ENCODE results near the gene ALDH8A1. TPM values are rescaled to one million over a fixed set of nuclear protein-coding genes. Genes with fewer than 3 reads are reported as not detected.

The ALDH8A1 gene
- total and polyA plus RNA-seq, 10 of the 15 experiments (the other 5 are each of a cell fraction or from before 2014, with no cell fraction given): 0.13 to 1.8 (median 0.62) TPM; not detected in 3

GRCh38 chr6:134925800-134926199 lies 24.1 kb downstream of the ALDH8A1 start:
- Histone ChIP-seq H3K4me3 (no peak overlapping the region), H3K27ac (ENCODE audit: control insufficient read depth, insufficient read depth) (no peak overlapping the region), H3K4me2 (ENCODE audit: control insufficient read depth, insufficient read depth) (no peak overlapping the region), H3K36me3 (ENCODE audit: control insufficient read depth in 2 of 2, insufficient read depth in 2 of 2, low read length in 1 of 2) (no peaks in the 10 kb centered on the region), H3K9ac (ENCODE audit: control insufficient read depth, insufficient read depth, low read length) (no peak overlapping the region), H3K27me3 (replicated peaks in 1 of 2; ENCODE audit: control insufficient read depth in 2 of 2, insufficient read depth in 2 of 2, low read length in 1 of 2) (no peaks in the 10 kb centered on the region), H4K20me1 (ENCODE audit: control insufficient read depth, insufficient read depth) (no peaks in the 10 kb centered on the region), H3K4me1 (ENCODE audit: control insufficient read depth, insufficient read depth, low read length) (no peaks in the 10 kb centered on the region), H3K9me3 (replicated peaks; ENCODE audit: control insufficient read depth, insufficient read depth, low read length) (no peaks in the 10 kb centered on the region), H2AFZ (ENCODE audit: control insufficient read depth, low read depth, low read length) (no peak overlapping the region), H3K79me2 (ENCODE audit: control insufficient read depth, insufficient read depth, low read length) (no peaks in the 10 kb centered on the region)
- CTCF ChIA-PET: interaction anchor here (4.2 kb wide), 1 partner anchor 15 kb away, joined by 15 read pairs; no protein-coding TSS in a partner anchor
- no peak for FAIRE-seq
- 67% methylated on average over 3 of the region's 3 CpGs for whole genome bisulfite sequencing (ENCODE audit: insufficient coverage, insufficient replicate concordance, low lambda C conversion rate, missing lambda C conversion rate)
- no peak for DNase-seq (ENCODE audit: low read depth, low spot score)
- SMC1A ChIA-PET (ENCODE audit: uncharacterized antibody, unreplicated experiment): interaction anchor here (1.1 kb wide), 1 partner anchor 15 kb away, joined by 3 read pairs; no protein-coding TSS in a partner anchor
- intact Hi-C loops (cut with micrococcal nuclease; ENCODE audit: unreplicated experiment) (no loop called here), in situ Hi-C loops (cut with MboI) (no loop called here)
- no peak for ATAC-seq
- no TSS peak for BruUV-seq (replicated peaks)
- POLR2A ChIA-PET: no interaction called here
- RAD21 ChIA-PET (ENCODE audit: unreplicated experiment): no interaction called here
- no peak for TF ChIP-seq CBX3 (IDR thresholded peaks at IDR 0.05; ENCODE audit: borderline replicate concordance, low read depth)
- TF ChIP-seq ZNF687 (IDR thresholded peaks at IDR 0.05): no peak
- no peak for TF ChIP-seq ZNF24 (IDR thresholded peaks at IDR 0.05)
- TF ChIP-seq, protein P1, sequence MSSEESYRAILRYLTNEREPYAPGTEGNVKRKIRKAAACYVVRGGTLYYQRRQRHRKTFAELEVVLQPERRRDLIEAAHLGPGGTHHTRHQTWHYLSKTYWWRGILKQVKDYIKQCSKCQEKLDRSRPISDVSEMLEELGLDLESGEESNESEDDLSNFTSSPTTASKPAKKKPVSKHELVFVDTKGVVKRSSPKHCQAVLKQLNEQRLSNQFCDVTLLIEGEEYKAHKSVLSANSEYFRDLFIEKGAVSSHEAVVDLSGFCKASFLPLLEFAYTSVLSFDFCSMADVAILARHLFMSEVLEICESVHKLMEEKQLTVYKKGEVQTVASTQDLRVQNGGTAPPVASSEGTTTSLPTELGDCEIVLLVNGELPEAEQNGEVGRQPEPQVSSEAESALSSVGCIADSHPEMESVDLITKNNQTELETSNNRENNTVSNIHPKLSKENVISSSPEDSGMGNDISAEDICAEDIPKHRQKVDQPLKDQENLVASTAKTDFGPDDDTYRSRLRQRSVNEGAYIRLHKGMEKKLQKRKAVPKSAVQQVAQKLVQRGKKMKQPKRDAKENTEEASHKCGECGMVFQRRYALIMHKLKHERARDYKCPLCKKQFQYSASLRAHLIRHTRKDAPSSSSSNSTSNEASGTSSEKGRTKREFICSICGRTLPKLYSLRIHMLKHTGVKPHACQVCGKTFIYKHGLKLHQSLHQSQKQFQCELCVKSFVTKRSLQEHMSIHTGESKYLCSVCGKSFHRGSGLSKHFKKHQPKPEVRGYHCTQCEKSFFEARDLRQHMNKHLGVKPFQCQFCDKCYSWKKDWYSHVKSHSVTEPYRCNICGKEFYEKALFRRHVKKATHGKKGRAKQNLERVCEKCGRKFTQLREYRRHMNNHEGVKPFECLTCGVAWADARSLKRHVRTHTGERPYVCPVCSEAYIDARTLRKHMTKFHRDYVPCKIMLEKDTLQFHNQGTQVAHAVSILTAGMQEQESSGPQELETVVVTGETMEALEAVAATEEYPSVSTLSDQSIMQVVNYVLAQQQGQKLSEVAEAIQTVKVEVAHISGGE (CRISPR knock-in tag; IDR thresholded peaks at IDR 0.05): no peak
- no peak for TF ChIP-seq YBX1 (IDR thresholded peaks at IDR 0.05)
- no peak for TF ChIP-seq KLF5 (IDR thresholded peaks at IDR 0.05; ENCODE audit: partially characterized antibody)
- no peak for TF ChIP-seq E4F1 (IDR thresholded peaks at IDR 0.05; ENCODE audit: borderline replicate concordance, partially characterized antibody)
- no peak for TF ChIP-seq TCF3 (IDR thresholded peaks at IDR 0.05; ENCODE audit: borderline replicate concordance, insufficient read depth, low read depth, low read length)
- TF ChIP-seq, protein P2, sequence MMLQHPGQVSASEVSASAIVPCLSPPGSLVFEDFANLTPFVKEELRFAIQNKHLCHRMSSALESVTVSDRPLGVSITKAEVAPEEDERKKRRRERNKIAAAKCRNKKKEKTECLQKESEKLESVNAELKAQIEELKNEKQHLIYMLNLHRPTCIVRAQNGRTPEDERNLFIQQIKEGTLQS (IDR thresholded peaks at IDR 0.05; ENCODE audit: borderline replicate concordance, extremely low read depth, low read depth, low read length): no peak
- TF ChIP-seq SMAD1 (IDR thresholded peaks at IDR 0.05; ENCODE audit: low read depth, partially characterized antibody): no peak
- TF ChIP-seq MTA2 (IDR thresholded peaks at IDR 0.05; ENCODE audit: low read depth): no peak
- TF ChIP-seq ZNF622 (IDR thresholded peaks at IDR 0.05): no peak
- no peak for TF ChIP-seq IRF4 (IDR thresholded peaks at IDR 0.05; ENCODE audit: low read depth, low read length)
- no peak for TF ChIP-seq FOXM1 (IDR thresholded peaks at IDR 0.05; ENCODE audit: low read depth, low read length)
- no peak for TF ChIP-seq NRF1 (conservative IDR thresholded peaks at IDR 0.05; ENCODE audit: low read depth, low read length)
